HCT116 (cell line): ENCODE results near the gene LGR6. TPM values are rescaled to one million over a fixed set of nuclear protein-coding genes. Genes with fewer than 3 reads are reported as not detected.

ENCODE experiments used
- ATAC-seq: fragments of 200-7000 bp; cut with Tn5 transposase; 2 replicates; pipeline ENCODE4 v1.9.1; 2020; ENCODE audit warnings: mild to moderate bottlenecking, moderate library complexity
- BruUV-seq: library from RNA; stranded (reverse); fragments of 400-500 nt; replicated peaks from 2 replicates; lab custom pipeline; 2021; lab: Mats Ljungman, UMichigan
- CTCF ChIA-PET: fragments of 300-600 bp; sonication (Branson Sonifier 250); formaldehyde crosslinking; loops from one replicate; lab custom pipeline; 2021; ENCODE audit warnings: antibody characterized with exemption; lab: Charles Lee
- POLR2A ChIA-PET: fragments of 300-600, 350-600 bp; sonication (Branson Sonifier 250); formaldehyde crosslinking; loops from one replicate; lab custom pipeline; 2021; ENCODE audit warnings: antibody characterized with exemption; lab: Charles Lee
- RAD21 ChIA-PET, 2 experiments: fragments of 300-600 bp; sonication (Branson Sonifier 250); formaldehyde crosslinking; loops; one replicate each; lab custom pipeline; 2023; ENCODE audit warnings: low total read pairs in 2 of 2; ENCODE audit not compliant: uncharacterized antibody in 2 of 2, unreplicated experiment in 2 of 2, low non-redundant PET in 1 of 2; lab: Charles Lee
- DNase-seq: peaks from one replicate; pipeline ENCODE4 v3.0.0-alpha.2; 2010; ENCODE audit warnings: low read depth, low spot score
- H2AFZ ChIP-seq: fragments of 200-600 bp; shearing (Covaris generic), sonication (generic); 2 replicates; pipeline ENCODE4 v1.6.1; 2017; ENCODE audit warnings: low read depth, mixed run types, mixed read lengths, antibody characterized with exemption, low read length; ENCODE audit not compliant: poor library complexity, severe bottlenecking
- H3K27ac ChIP-seq: 2 replicates; pipeline ENCODE4 v1.5.1; 2012; ENCODE audit warnings: low read depth, low read length
- H3K27me3 ChIP-seq: fragments of 200-600 bp; sonication (generic); 2 replicates; pipeline ENCODE4 v1.6.1; 2016; ENCODE audit warnings: mixed run types, low read length, mixed read lengths; ENCODE audit not compliant: insufficient read depth
- H3K36me3 ChIP-seq, 2 experiments: fragments of 200-500 bp in 1 of 2; fragments of 200-600 bp in 1 of 2; sonication (Bioruptor generic) in 1 of 2; sonication (generic) in 1 of 2; 2 replicates each; pipeline versions ENCODE4 v1.5.1 to v1.6.1; 2014 to 2016; ENCODE audit warnings: low read length in 2 of 2, inconsistent platforms in 1 of 2, mixed read lengths in 1 of 2, mixed run types in 1 of 2; ENCODE audit not compliant: insufficient read depth in 2 of 2, control insufficient read depth in 1 of 2
- H3K4me1 ChIP-seq, 2 experiments: fragments of 200-600 bp in 1 of 2; sonication (generic) in 1 of 2; 2 replicates each; pipeline versions ENCODE4 v1.5.1 to v1.6.1; 2012 to 2017; ENCODE audit warnings: low read length in 2 of 2, inconsistent platforms in 1 of 2, mild to moderate bottlenecking in 1 of 2, mixed read lengths in 1 of 2, mixed run types in 1 of 2, moderate library complexity in 1 of 2; ENCODE audit not compliant: insufficient read depth in 2 of 2, control insufficient read depth in 1 of 2
- H3K4me2 ChIP-seq: fragments of 200-600 bp; sonication (generic); 2 replicates; pipeline ENCODE4 v1.6.1; 2017; ENCODE audit warnings: mixed run types, low read length, mixed read lengths
- H3K4me3 ChIP-seq, 2 experiments: fragments of 200-600 bp in 1 of 2; sonication (generic) in 1 of 2; replicated peaks in 1 of 2; 2 replicates each; pipeline ENCODE4 v1.5.1; 2011 to 2016; ENCODE audit warnings: low read length in 2 of 2, control low read depth in 1 of 2, low read depth in 1 of 2, mild to moderate bottlenecking in 1 of 2, mixed read lengths in 1 of 2, mixed run types in 1 of 2
- H3K79me2 ChIP-seq: fragments of 200-600 bp; sonication (generic); 2 replicates; pipeline ENCODE4 v1.6.1; 2017; ENCODE audit warnings: mild to moderate bottlenecking, mixed run types, low read length, moderate library complexity, mixed read lengths; ENCODE audit not compliant: insufficient read depth
- H3K9ac ChIP-seq: fragments of 200-600 bp; sonication (generic); 2 replicates; pipeline ENCODE4 v1.6.1; 2016; ENCODE audit warnings: low read length, mixed read lengths
- H3K9me2 ChIP-seq: fragments of 200-600 bp; sonication (generic), shearing (Covaris generic); 2 replicates; pipeline ENCODE4 v1.6.1; 2017; ENCODE audit warnings: mixed run types, mild to moderate bottlenecking, moderate library complexity; ENCODE audit not compliant: insufficient read depth
- H3K9me3 ChIP-seq, 2 experiments: fragments of 200-500 bp in 1 of 2; fragments of 200-600 bp in 1 of 2; sonication (Bioruptor generic) in 1 of 2; sonication (generic) in 1 of 2; 2 replicates each; pipeline ENCODE4 v1.6.1; 2014 to 2017; ENCODE audit warnings: low read length in 2 of 2, mixed read lengths in 2 of 2, inconsistent platforms in 1 of 2, low read depth in 1 of 2, mild to moderate bottlenecking in 1 of 2, mixed run types in 1 of 2, moderate library complexity in 1 of 2; ENCODE audit not compliant: control insufficient read depth in 1 of 2, insufficient read depth in 1 of 2
- H4K20me1 ChIP-seq: fragments of 200-600 bp; sonication (generic), shearing (Covaris generic); 2 replicates; pipeline ENCODE4 v1.6.1; 2017; ENCODE audit warnings: mixed run types, mild to moderate bottlenecking, moderate library complexity; ENCODE audit not compliant: insufficient read depth
- ATF3 ChIP-seq: IDR thresholded peaks from 2 replicates; pipeline ENCODE4 v1.6.1; 2012
- CTCF ChIP-seq, 3 experiments: fragments of 200-600 bp in 1 of 3; sonication (generic) in 1 of 3; IDR thresholded peaks in 2 of 3; conservative IDR thresholded peaks in 1 of 3; 2 replicates each; pipeline ENCODE4 v1.5.1; 2012 to 2017; ENCODE audit warnings: low read depth in 2 of 3, low read length in 2 of 3, antibody characterized with exemption in 1 of 3, borderline replicate concordance in 1 of 3, control low read depth in 1 of 3, mild to moderate bottlenecking in 1 of 3, mixed read lengths in 1 of 3, mixed run types in 1 of 3, moderate library complexity in 1 of 3; ENCODE audit not compliant: insufficient read depth in 1 of 3
- EGR1 ChIP-seq: IDR thresholded peaks from 2 replicates; pipeline ENCODE4 v1.6.1; 2012; ENCODE audit warnings: low read depth
- ELF1 ChIP-seq: IDR thresholded peaks from 2 replicates; pipeline ENCODE4 v1.6.1; 2012; ENCODE audit warnings: low read depth, borderline replicate concordance
- MAX ChIP-seq: IDR thresholded peaks from 2 replicates; pipeline ENCODE4 v1.6.1; 2012
- POLR2AphosphoS5 ChIP-seq: IDR thresholded peaks from 2 replicates; pipeline ENCODE4 v1.6.1; 2011; ENCODE audit warnings: mild to moderate bottlenecking, low read depth, low read length, moderate library complexity
- RAD21 ChIP-seq: IDR thresholded peaks from 2 replicates; pipeline ENCODE4 v1.6.1; 2012; ENCODE audit warnings: low read depth, mild to moderate bottlenecking
- YY1 ChIP-seq: IDR thresholded peaks from 2 replicates; pipeline ENCODE4 v1.6.1; 2011; ENCODE audit warnings: low read length, low read depth, moderate library complexity, mild to moderate bottlenecking; ENCODE audit not compliant: insufficient replicate concordance; ENCODE audit errors: extremely low read depth
- ZFX ChIP-seq: fragments of 450-650 bp; IDR thresholded peaks from 2 replicates; pipeline ENCODE4 v1.6.1; 2017
- ZNF274 ChIP-seq: fragments of 200-500 bp; sonication (Bioruptor generic); IDR thresholded peaks from 2 replicates; pipeline ENCODE4 v1.6.1; 2014; ENCODE audit warnings: mild to moderate bottlenecking, low read depth, low read length, inconsistent platforms
- intact Hi-C: fragments of 100-400 bp; cut with micrococcal nuclease; formaldehyde crosslinking; loops from 2 replicates; pipeline ENCODE4 v1.10.0; 2022
- total RNA-seq: library from RNA; stranded (reverse); gene quantifications from one replicate; pipeline ENCODE4 v1.2.1, GENCODE V29; 2021; ENCODE audit not compliant: unreplicated experiment

Gene LGR6
- total RNA-seq, 1 experiment from 2014 or later = 0.20 TPM

- Histone ChIP-seq H3K4me1 (no peaks in the 10 kb centered on the region), H4K20me1 (no peaks in the 10 kb centered on the region), H3K4me3 (no peak overlapping the region), H3K9me2 (no peaks in the 10 kb centered on the region), H3K27ac (no peak overlapping the region), H3K36me3 (no peaks in the 10 kb centered on the region), H3K4me2 (no peak overlapping the region), H3K9me3 (no peaks in the 10 kb centered on the region), H2AFZ (peak overlapping the region; percentile 23), H3K9ac (no peak overlapping the region), H3K79me2 (no peaks in the 10 kb centered on the region), H3K27me3 (peaks cover 15% of the 10 kb centered on the region; the same call in 1 of the 2 replicates)
- no TSS peak for BruUV-seq
- POLR2A ChIA-PET = no interaction called here
- RAD21 ChIA-PET = interaction anchor here in 1 of 2 experiments (0.6 kb wide), 1 partner anchor 127 kb away, joined by 6 read pairs; no protein-coding TSS in a partner anchor
- peak; percentile 97 for ATAC-seq
- TF ChIP-seq RAD21 = peak; percentile 99
- no peak for TF ChIP-seq YY1
- no peak for TF ChIP-seq MAX
- peak; percentile 98 for TF ChIP-seq CTCF (IDR thresholded peaks at IDR 0.05 in 2 of 3, conservative IDR thresholded peaks at IDR 0.05 in 1 of 3; ENCODE audit: borderline replicate concordance in 1 of 3, insufficient read depth in 1 of 3, low read depth in 2 of 3, low read length in 2 of 3)
- intact Hi-C loops = loop anchor here (1.0 kb wide), 4 partner anchors 41 to 131 kb away; partner anchors contain the start of gene LGR6
- DNase-seq = peak; percentile 59
- CTCF ChIA-PET = interaction anchor here (0.6 to 4.5 kb wide), 9 partner anchors 9 to 133 kb away, joined by 3 to 36 read pairs (median 5); partner anchors contain the start of genes LGR6 and PPP1R12B
Observed at GRCh38 chr1:202315576-202316168, 122.1 kb downstream of the LGR6 start.

- Histone ChIP-seq H3K27ac (no peak overlapping the region), H3K9me3 (no peaks in the 10 kb centered on the region), H3K4me1 (no peaks in the 10 kb centered on the region), H2AFZ (peak overlapping the region; percentile 23), H3K4me2 (no peak overlapping the region), H3K9me2 (no peaks in the 10 kb centered on the region), H3K36me3 (no peaks in the 10 kb centered on the region), H4K20me1 (no peaks in the 10 kb centered on the region), H3K27me3 (peaks cover 15% of the 10 kb centered on the region; the same call in 1 of the 2 replicates), H3K79me2 (no peaks in the 10 kb centered on the region), H3K4me3 (no peak overlapping the region), H3K9ac (no peak overlapping the region)
- POLR2A ChIA-PET = no interaction called here
- RAD21 ChIA-PET = interaction anchor here in 1 of 2 experiments (0.6 kb wide), 1 partner anchor 128 kb away, joined by 6 read pairs; no protein-coding TSS in a partner anchor
- no peak for TF ChIP-seq ELF1
- no peak for TF ChIP-seq RAD21
- TF ChIP-seq ZFX = no peak
- TF ChIP-seq ATF3 = no peak
- TF ChIP-seq YY1 = no peak
- TF ChIP-seq ZNF274 = no peak
- TF ChIP-seq EGR1 = no peak
- TF ChIP-seq POLR2AphosphoS5 = no peak
- no TSS peak for BruUV-seq
- intact Hi-C loops = no loop called here
- DNase-seq (no peak), ATAC-seq (no peak)
- CTCF ChIA-PET = interaction anchor here (0.6 to 4.5 kb wide), 10 partner anchors 9 to 133 kb away, joined by 3 to 36 read pairs (median 4); partner anchors contain the start of genes LGR6 and PPP1R12B
Observed at GRCh38 chr1:202316186-202316585, 122.6 kb downstream of the LGR6 start.
